Measurements from ENCODE around the gene ATP6V0A4. TPM values are rescaled to one million over a fixed set of nuclear protein-coding genes. Genes with fewer than 3 reads are reported as not detected.
A peak's percentile ranks its signal among the peaks of the same experiment; 100 is the strongest.

The ATP6V0A4 gene
- total RNA-seq, 1 donor, result not detected

DNA sequence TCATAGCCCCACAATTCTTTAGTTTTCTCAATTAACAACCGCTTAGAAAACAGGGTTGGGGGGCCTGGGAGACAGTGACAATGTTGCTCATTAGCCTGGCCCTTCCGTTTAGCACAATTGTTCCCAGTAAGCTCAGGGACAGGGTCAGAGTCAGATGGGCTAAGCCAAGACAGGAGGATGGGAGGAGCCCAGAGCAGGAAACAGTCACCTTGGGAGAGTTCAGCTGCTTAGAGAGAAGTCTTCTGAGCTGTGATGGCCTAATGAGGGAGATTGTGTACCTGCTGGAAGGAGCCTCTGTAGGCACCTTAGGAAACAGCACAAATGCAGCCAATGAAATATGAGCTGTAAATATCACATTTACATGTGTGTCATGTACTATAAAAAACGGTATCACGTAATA is 132.7 kb downstream of the ATP6V0A4 start:
- H3K4me3 ChIP-seq (ENCODE audit: low read depth, low read length), result no peak overlapping the region
- TF ChIP-seq, protein P1, sequence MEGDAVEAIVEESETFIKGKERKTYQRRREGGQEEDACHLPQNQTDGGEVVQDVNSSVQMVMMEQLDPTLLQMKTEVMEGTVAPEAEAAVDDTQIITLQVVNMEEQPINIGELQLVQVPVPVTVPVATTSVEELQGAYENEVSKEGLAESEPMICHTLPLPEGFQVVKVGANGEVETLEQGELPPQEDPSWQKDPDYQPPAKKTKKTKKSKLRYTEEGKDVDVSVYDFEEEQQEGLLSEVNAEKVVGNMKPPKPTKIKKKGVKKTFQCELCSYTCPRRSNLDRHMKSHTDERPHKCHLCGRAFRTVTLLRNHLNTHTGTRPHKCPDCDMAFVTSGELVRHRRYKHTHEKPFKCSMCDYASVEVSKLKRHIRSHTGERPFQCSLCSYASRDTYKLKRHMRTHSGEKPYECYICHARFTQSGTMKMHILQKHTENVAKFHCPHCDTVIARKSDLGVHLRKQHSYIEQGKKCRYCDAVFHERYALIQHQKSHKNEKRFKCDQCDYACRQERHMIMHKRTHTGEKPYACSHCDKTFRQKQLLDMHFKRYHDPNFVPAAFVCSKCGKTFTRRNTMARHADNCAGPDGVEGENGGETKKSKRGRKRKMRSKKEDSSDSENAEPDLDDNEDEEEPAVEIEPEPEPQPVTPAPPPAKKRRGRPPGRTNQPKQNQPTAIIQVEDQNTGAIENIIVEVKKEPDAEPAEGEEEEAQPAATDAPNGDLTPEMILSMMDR (IDR thresholded peaks at IDR 0.05; ENCODE audit: insufficient read depth, low read length), result no peak
- no peak for DNase-seq (ENCODE audit: low read depth)

DNA sequence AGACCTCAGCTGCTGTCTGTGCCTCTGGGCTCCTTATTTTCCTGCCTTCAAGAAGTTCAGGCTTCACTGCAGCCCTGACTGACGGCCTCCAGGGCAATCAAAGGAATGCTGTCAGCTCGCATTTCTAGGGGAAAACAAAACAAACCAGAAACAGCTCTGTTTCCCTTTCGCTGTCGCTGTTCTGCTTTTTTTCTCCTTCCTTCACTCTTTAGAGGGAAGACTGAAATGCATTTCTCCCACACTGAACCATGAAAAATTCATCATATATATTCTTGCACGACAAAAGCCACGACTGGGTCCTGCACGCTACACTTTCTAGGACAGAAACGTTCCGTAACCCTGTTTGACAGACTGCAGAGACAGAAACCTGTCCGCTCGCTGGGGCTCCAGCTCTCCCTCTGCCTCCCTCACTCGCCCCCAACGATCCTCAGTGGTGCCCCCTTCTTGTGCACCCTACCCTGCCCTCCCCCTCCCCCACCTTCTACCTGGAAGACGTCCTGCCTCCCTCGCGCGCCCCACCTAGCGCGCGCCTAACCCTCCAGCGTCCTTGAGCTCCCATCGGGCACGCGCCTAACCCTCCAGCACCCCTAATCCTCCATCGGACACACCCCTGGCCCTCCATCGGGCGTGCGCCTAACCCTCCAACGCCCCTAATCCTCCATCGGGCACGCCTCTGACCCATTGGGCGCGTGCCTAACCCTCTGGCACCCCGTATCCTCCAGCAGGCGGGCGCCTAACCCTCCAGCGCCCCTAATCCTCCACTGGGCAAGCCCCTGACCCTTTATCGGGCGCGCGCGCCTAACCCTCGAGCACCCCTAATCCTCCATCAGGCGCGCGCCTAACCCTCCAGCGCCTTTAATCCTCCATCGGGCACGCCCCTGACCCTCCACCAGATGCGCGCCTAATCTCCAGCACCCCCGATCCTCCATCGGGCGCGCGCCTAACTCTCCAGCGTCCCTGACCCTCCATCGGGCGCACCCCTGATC is 134.0 kb downstream of the ATP6V0A4 start:
- TF ChIP-seq, protein P1 (IDR thresholded peaks at IDR 0.05; ENCODE audit: insufficient read depth, low read length), result no peak
- H3K4me3 ChIP-seq (ENCODE audit: low read depth, low read length), result peak overlapping the region; percentile 39
- no peak for DNase-seq (ENCODE audit: low read depth)

DNA sequence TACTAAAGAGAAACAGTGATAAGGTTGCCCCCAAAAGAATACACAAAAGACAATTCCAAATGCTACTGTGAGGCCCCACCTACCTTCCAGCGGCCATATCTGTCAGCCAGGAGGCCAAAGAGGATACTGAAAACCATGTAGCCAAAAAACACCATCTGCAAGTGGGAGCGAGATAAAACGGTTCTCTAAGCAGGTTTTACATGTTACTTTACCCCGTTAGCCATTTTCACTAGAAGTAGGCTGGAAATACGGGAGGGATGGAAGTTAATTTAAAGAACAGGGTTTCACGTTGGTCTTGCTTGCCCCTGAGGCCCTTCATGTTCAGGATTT is 135.0 kb downstream of the ATP6V0A4 start:
- no peak overlapping the region for H3K4me3 ChIP-seq (ENCODE audit: low read depth, low read length)
- TF ChIP-seq, protein P1 (IDR thresholded peaks at IDR 0.05; ENCODE audit: insufficient read depth, low read length), result no peak
- DNase-seq (ENCODE audit: low read depth), result no peak

DNA sequence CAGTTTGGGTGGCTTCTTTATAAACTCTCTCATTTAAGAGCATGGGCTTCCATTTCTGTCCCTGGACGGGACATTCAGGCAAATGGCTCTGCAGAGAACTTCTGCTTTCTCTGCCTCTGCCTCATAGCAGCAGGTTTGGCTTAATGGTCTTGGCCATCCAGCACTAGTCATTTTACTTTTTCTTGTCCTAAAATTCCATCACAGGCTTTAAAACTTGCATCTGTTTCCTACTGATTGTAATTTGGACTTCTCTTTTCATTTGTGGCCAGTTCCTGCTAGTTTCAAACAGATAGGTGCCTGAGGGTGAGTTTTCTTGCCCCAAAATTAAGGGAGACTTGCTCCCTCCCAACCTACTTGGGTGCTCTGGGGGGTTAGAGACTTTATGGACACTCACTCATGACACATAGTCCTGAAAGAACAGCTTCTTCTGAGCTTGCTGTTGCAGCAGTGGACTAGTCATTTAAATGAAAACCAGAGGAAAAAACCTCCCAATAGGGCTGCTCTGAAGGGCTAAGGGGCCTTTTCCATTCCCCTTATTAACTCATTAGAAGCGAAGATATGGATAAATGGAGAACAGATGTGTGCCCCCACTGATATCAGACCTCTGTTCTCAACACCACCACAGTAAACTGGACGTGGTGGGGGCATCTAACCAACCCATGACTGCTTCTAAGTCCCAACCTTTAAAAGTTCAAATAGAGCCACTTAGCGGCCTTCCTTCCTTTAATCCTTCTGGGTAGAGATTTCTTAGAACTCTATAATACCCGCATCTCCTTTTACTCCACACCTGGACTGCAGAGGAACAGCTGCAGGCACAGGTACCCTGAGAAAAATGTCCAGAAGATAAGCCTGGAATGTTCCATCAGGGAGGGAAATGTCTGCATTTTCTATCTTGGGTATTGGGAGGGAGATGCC is 135.7 kb downstream of the ATP6V0A4 start:
- TF ChIP-seq, protein P1 (IDR thresholded peaks at IDR 0.05; ENCODE audit: insufficient read depth, low read length), result no peak
- no peak for DNase-seq (ENCODE audit: low read depth)
- no peak overlapping the region for H3K4me3 ChIP-seq (ENCODE audit: low read depth, low read length)

DNA sequence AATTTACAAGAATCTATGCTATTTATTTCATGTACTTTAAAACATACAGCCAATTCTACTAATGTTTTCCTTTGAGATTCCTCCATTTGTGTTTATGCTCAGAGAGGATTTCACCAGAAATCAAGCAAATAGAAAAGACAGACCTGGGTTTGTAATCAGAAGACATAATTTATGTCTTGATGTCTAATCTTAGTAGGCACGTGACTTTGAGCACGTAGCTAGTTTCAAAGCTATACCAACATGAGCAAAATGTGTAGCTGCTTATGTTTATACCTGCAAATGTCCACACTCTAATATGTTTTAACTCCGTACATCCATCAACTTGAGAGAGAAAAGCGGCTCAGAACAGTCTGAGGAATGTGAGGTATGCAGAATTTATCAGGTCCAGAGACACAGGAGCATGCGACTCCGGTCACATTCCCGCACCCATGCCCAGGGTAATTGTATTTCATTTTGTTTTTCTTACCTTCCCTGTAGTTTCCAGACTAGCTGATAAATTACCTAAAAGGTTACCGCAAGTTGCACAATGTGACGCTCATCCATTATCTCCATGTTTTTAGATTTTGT is 136.8 kb downstream of the ATP6V0A4 start:
- TF ChIP-seq, protein P1 (IDR thresholded peaks at IDR 0.05; ENCODE audit: insufficient read depth, low read length), result no peak
- H3K4me3 ChIP-seq (ENCODE audit: low read depth, low read length), result no peak overlapping the region
- DNase-seq (ENCODE audit: low read depth), result no peak

DNA sequence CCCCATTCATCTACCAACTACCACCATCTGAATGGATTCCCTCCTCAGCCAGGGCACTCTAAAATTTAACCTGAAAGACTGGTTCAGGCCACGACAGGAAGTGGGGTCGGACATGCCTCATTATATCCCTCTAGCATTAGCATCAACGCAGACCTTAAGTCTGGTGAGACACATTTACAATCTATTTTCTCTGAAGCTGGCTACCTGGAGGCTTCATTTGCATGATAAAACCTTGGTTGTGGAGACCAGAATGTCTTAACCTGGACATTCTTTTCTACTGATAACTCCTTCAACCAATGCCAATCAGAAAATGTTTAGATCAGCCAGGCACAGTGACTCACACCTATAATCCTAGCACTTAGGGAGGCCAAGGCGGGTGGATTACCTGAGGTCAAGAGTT is 139.1 kb downstream of the ATP6V0A4 start:
- DNase-seq (ENCODE audit: low read depth), result no peak
- H3K4me3 ChIP-seq (ENCODE audit: low read depth, low read length), result no peak overlapping the region
- TF ChIP-seq, protein P1 (IDR thresholded peaks at IDR 0.05; ENCODE audit: insufficient read depth, low read length), result no peak

Data from fibroblast of the aortic adventitia (primary cell).